Hepatocyte (in vitro differentiated cells): ENCODE data around the gene PRLHR.

Experiments used
- CTCF ChIP-seq: fragments of 200-600 bp; sonication (generic); IDR thresholded peaks from 2 replicates; pipeline ENCODE4 v1.5.1; 2016; ENCODE audit warnings: antibody characterized with exemption, mild to moderate bottlenecking; ENCODE audit not compliant: poor library complexity
- EZH2 ChIP-seq: fragments of 200-600 bp; sonication (generic); IDR thresholded peaks from 2 replicates; pipeline ENCODE4 v1.6.1; 2016; ENCODE audit warnings: antibody characterized with exemption, mild to moderate bottlenecking, borderline replicate concordance
- EZH2phosphoT487 ChIP-seq: fragments of 200-600 bp; sonication (generic); IDR thresholded peaks from one replicate; pipeline ENCODE4 v1.6.1; 2018; ENCODE audit warnings: antibody characterized with exemption, mild to moderate bottlenecking, low read depth, moderate library complexity; ENCODE audit not compliant: unreplicated experiment, severe bottlenecking

DNA sequence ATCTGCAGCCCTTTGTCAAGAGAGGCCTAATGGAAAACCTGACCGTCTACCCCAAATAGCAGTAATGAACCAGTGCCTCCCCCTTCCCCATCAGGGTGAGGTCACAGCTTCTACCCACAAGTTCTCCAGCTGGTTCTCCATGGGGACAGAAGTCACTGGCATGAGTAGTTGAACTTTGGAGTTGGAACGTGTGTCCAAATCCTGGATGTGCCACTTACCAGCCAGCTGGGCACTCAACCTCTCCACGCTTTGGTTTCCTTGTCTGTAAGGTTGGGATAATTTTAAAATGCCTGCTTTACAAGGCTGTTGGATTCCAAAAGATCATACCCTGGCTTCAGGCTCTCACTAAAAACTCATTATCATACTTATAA, 25.6 kb downstream of the PRLHR start:
- TF ChIP-seq CTCF: no peak
- no peak for TF ChIP-seq EZH2
- no peak for TF ChIP-seq EZH2phosphoT487
